Measurements from ENCODE around the gene LCK.

The LCK gene

DNA sequence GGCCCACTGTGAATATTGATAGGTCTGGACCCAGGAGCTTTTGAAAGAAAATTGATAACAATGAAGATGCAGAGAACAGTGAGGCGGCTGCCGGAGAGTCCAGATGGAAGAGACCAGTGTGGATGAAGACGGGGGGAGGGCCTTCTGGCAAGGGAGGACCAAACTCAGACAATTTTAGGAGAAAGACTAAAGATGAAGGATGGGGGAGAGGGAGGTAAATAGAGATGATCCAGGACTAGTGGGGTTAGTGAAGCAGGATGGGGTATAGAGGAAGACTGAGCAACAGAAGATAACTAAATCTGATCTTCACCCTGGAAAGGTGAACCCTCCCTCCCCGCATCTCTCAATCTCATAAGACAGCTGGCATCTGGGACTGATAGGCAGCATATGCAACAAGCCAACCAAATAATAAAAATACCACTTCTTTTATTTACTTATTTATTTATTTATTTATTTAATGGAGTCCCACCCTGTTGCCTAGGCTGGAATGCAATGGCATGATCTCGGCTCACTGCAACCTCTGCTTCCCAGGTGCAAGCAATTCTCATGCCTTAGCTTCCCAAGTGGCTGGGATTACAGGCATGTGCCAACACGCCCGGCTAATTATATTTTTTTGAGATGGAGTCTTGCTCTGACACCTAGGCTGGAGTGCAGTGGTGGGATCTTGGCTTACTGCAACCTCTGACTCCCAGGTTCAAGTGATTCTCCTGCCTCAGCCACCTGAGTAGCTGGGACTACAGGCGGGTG lies 18.3 kb upstream of the LCK start:
- TF ChIP-seq POLR2A (IDR thresholded peaks at IDR 0.05; ENCODE audit: extremely low read depth, insufficient read length), result no peak
- no peak for TF ChIP-seq CTCF (IDR thresholded peaks at IDR 0.05; ENCODE audit: low read depth, low read length)
- no peak for TF ChIP-seq MYC (IDR thresholded peaks at IDR 0.05; ENCODE audit: low read depth, low read length)
- TF ChIP-seq, protein P1, sequence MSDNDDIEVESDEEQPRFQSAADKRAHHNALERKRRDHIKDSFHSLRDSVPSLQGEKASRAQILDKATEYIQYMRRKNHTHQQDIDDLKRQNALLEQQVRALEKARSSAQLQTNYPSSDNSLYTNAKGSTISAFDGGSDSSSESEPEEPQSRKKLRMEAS (IDR thresholded peaks at IDR 0.05; ENCODE audit: low read depth, low read length), result no peak
- no peak for DNase-seq (ENCODE audit: low read depth)
- H3K4me3 ChIP-seq (ENCODE audit: low read depth, low read length), result no peak overlapping the region

GRCh38 chr1:32234792-32235191 lies 16.3 kb upstream of the LCK start:
- TF ChIP-seq MYC (IDR thresholded peaks at IDR 0.05; ENCODE audit: low read depth, low read length), result no peak
- TF ChIP-seq CTCF (IDR thresholded peaks at IDR 0.05; ENCODE audit: low read depth, low read length), result no peak
- TF ChIP-seq POLR2A (IDR thresholded peaks at IDR 0.05; ENCODE audit: extremely low read depth, insufficient read length), result no peak
- TF ChIP-seq, protein P1 (IDR thresholded peaks at IDR 0.05; ENCODE audit: low read depth, low read length), result no peak
- no peak overlapping the region for H3K4me3 ChIP-seq (ENCODE audit: low read depth, low read length)
- no peak for DNase-seq (ENCODE audit: low read depth)

- TF ChIP-seq, protein P1 (IDR thresholded peaks at IDR 0.05; ENCODE audit: low read depth, low read length), result no peak
- TF ChIP-seq CTCF (IDR thresholded peaks at IDR 0.05; ENCODE audit: low read depth, low read length), result no peak
- TF ChIP-seq MYC (IDR thresholded peaks at IDR 0.05; ENCODE audit: low read depth, low read length), result no peak
- TF ChIP-seq POLR2A (IDR thresholded peaks at IDR 0.05; ENCODE audit: extremely low read depth, insufficient read length), result no peak
- DNase-seq (ENCODE audit: low read depth), result no peak
- no peak overlapping the region for H3K4me3 ChIP-seq (ENCODE audit: low read depth, low read length)
These were observed 11.7 kb upstream of the LCK start for GRCh38 chr1:32239337-32239736.

- TF ChIP-seq POLR2A (IDR thresholded peaks at IDR 0.05; ENCODE audit: extremely low read depth, insufficient read length) (no peak), MYC (IDR thresholded peaks at IDR 0.05; ENCODE audit: low read depth, low read length) (no peak), CTCF (IDR thresholded peaks at IDR 0.05; ENCODE audit: low read depth, low read length) (no peak)
- TF ChIP-seq, protein P1 (IDR thresholded peaks at IDR 0.05; ENCODE audit: low read depth, low read length), result no peak
- no peak overlapping the region for H3K4me3 ChIP-seq (ENCODE audit: low read depth, low read length)
- DNase-seq (ENCODE audit: low read depth), result no peak
These were observed 11.3 kb upstream of the LCK start for GRCh38 chr1:32239790-32240139.

DNA sequence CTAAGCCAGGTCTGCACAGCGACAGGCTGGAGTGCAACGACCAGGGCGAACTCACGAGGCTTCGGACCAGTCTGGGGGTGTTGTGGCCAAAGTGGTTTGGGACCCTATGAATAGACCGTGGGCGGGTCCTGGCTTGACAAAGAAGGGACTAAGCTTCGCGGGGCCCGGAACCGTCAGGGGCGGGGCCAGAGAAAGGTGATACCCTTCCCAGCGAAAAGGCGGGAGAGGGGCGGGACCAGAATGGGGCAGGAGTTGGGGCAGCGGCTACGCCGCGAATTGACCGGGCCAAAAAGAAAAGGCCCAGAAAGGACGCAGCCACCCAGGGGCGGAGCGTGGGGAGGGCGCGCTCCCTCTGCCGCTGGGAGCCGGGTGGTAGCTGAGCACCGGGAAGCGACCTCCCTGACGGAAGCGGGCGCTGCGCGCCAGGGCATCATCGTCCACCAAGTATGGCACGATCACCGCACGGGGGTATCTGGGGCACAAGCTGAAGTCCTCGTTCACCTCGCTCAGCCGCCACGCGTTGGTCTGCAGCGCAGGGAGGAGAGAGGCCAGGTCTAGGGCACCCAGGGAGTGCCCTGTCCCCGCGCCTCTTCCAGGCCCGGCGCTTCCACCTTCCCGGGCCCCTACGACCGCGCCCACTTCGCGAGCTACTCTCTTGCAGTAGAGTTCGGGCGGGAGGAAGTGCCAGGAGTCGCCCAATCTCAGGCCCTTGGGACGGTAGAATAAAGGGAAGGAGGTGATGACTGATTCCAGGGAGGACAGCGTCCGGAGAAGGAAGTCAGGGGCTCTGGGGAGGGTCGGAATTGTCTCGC lies 10.7 kb upstream of the LCK start:
- peak; percentile 57 for DNase-seq (ENCODE audit: low read depth)
- TF ChIP-seq, protein P1 (IDR thresholded peaks at IDR 0.05; ENCODE audit: low read depth, low read length), result no peak
- TF ChIP-seq MYC (IDR thresholded peaks at IDR 0.05; ENCODE audit: low read depth, low read length) (no peak), CTCF (IDR thresholded peaks at IDR 0.05; ENCODE audit: low read depth, low read length) (no peak), POLR2A (IDR thresholded peaks at IDR 0.05; ENCODE audit: extremely low read depth, insufficient read length) (no peak)
- peak overlapping the region; percentile 32 for H3K4me3 ChIP-seq (ENCODE audit: low read depth, low read length)

Measured in NB4 (cell line).